GM19043 (cell line): ENCODE results near the gene STIL.
"Not testable (repeated sequence)": the region's sequence is repeated elsewhere in the genome, so short reads cannot be mapped to it uniquely, and the experiment has no call there.

Experiments used
- ATAC-seq: cut with Tn5 transposase; IDR thresholded peaks from one replicate; pipeline ENCODE4 v1.9.1; 2021; ENCODE audit warnings: low read depth; ENCODE audit not compliant: unreplicated experiment

The STIL gene

GRCh38 chr1:47223174-47223920 is 90.6 kb downstream of the STIL start:
- ATAC-seq: no peak

GRCh38 chr1:47222476-47222875 is 91.5 kb downstream of the STIL start:
- no peak for ATAC-seq

- ATAC-seq: no peak
Measured at GRCh38 chr1:47219590-47220220, 94.2 kb downstream of the STIL start.

- no peak for ATAC-seq
Measured at GRCh38 chr1:47219001-47219400, 94.9 kb downstream of the STIL start.

GRCh38 chr1:47216278-47217059 is 97.5 kb downstream of the STIL start:
- ATAC-seq: no peak

GRCh38 chr1:47215713-47216112 is 98.2 kb downstream of the STIL start:
- ATAC-seq: no peak

- ATAC-seq: no peak
Measured at GRCh38 chr1:47214549-47214948, 99.4 kb downstream of the STIL start.

GRCh38 chr1:47213230-47213963 is 100.5 kb downstream of the STIL start:
- ATAC-seq: no peak

GRCh38 chr1:47212636-47213229 is 101.2 kb downstream of the STIL start:
- no peak for ATAC-seq

- no peak for ATAC-seq
Measured at GRCh38 chr1:47211796-47212269, 102.1 kb downstream of the STIL start.

GRCh38 chr1:47210666-47211065 is 103.3 kb downstream of the STIL start:
- ATAC-seq: no peak

GRCh38 chr1:47209725-47210325 is 104.1 kb downstream of the STIL start:
- ATAC-seq: no peak

GRCh38 chr1:47209091-47209490 is 104.9 kb downstream of the STIL start:
- no peak for ATAC-seq

GRCh38 chr1:47208374-47208850 is 105.5 kb downstream of the STIL start:
- no peak for ATAC-seq

GRCh38 chr1:47207803-47208373 is 106.1 kb downstream of the STIL start:
- no peak for ATAC-seq

GRCh38 chr1:47205918-47206317 is 108.0 kb downstream of the STIL start:
- no peak for ATAC-seq

- ATAC-seq: not testable (repeated sequence)
Measured at GRCh38 chr1:47203504-47203903, 110.4 kb downstream of the STIL start.

- ATAC-seq: no peak
Measured at GRCh38 chr1:47201179-47201578, 112.8 kb downstream of the STIL start.
